Fibroblast of gingiva (primary cell): ENCODE measurements around the gene DUSP15.

Source experiments
- DNase-seq: peaks from one replicate; pipeline ENCODE4 v3.0.0-alpha.2; 2011; ENCODE audit warnings: low read depth

Gene DUSP15

DNA sequence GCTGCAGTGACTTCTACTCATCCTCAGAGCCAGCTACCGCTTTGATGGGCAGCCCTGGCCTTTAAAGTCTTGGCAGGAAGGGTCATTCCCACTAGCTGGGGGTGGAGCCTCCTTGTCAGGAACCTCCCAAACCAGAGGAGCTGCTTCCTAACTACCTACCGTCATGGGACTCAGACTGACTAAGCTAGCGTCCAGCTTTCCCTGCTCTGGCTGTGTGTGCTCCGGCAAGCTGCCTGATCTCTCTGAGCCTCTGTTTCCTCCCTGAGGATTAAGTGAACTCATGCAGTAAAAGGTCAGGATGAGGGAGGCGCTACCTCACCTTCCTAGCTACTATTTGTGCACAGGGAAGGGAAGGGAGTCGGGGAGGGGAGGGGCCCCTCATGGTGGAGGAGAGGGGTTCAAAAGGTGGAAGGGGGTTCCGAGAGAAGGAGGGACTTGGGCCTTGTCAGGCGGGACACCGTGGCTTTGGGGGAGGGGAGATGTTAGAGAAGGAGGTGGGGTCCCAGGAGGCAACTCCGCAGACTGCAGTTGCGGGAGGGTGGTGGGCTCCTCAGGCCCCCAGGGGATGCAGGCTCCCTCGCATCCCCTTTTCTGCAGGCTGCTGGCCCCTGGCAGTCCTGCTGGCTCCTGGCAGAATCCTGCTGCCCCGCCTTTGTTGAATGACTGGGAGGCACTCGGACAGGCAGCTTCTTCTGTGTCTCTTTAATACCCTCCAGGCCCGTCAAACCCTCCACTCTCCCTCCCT, 9.8 kb downstream of the DUSP15 start:
- peak; percentile 11 for DNase-seq

DNA sequence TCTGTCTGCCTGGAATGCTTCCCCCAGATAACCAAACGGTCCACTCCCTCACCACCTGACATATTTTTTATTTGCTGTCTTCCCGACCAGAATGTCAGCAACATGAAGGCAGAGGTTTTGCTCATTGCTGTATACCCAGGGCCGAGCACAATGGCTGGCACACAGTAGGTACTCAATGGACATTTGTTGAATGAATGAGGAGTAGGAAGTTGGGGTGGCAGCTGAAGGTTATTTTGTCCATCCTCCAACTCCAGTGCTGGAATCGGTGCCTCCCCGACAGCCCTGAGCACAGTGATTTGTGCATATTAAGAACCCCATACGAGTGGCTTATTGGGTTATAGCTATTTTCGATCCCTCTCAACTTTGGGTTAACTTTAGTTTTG, 10.3 kb downstream of the DUSP15 start:
- no peak for DNase-seq

DNA sequence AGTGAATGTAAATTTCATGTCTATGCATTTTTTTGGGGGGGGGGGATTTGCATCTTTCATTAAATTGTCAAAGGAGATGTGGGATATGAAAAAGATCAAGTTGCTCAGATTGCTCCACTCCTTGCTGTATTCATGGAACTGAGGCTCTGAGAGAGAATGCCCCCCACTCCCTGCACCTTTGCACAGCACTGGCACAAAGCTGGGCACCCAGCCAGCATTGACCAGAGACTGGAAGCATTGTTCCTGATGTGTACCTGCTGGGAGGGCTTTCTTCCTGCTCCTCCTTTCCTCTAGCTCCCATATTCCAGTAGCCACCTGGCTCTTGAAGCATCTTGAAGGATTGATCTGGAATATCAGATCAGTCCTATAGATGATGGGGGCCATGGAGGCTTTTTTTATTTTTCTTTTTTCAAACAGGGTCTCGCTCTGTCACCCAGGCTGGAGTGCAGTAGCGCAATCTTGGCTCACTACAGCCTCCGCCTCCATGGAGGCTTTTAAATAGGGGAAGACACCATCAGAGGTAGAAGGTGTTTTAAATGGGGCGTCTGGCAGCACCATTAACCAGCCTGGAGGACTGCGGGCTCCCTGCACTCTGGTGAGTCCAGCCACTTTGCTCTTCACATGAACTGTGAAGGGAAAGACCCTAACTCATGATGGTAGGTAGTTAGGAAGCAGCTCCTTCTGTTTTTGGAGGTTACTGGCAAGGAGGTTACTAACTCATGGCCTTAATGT, 10.9 kb downstream of the DUSP15 start:
- no peak for DNase-seq

DNA sequence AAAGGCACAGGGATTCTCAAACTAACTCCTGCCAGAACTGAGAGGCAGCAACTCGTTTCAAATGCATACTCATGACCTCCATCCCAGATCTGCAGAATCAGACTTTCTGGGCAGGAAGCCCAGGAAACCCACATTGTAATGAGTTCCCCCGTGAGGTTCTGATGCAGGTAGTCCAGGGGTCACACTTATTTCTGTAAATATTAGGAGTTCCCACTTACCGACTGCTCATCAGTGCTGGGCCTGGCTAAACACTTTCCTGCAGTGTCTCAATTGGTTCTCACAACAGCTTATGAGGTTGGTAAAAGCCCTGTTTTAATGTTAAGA, 11.6 kb downstream of the DUSP15 start:
- DNase-seq = no peak

DNA sequence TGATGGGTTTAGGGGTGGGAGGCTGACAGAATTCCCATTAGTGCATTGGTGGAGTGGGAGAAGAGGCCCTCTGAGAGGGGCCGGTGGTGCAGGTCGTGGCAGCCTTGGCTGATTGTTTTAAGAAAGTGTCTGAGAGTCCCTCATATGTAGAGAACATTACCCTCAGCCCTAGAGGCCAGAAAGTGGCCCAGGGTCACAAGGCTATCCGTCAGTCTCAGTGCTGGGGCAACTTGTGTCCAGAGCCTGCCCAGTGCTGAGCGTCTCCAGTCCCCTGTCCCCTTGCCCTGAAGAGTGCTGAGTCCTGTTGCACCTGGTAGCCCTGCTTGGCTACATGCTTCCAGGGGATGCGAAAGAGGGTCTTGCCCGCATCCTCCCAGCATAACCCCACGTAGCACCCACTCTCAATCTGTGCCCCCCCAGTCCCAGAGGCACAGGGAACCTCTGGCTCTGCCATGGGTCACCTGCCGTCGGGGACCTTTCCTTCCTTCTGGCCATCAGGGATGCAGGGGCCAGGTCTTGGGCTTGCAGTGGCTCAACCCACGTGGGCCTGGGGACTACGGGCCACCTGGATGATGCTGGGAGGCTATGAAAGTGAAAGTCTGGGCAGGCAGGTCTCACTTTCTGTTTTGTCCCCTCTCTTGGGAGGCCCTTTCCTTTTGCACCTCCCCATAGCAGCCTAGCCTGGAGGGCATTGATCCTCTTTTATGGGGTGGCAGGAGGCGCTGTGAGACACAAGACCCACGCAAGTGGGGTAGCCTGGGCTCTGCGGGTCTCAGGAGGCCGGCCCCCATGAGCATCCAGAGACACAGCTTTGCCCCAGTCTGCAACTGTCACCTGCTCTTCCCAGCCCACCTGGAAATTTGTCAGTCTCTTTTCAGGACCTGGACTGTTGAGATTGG, 12.2 kb downstream of the DUSP15 start:
- no peak for DNase-seq

DNA sequence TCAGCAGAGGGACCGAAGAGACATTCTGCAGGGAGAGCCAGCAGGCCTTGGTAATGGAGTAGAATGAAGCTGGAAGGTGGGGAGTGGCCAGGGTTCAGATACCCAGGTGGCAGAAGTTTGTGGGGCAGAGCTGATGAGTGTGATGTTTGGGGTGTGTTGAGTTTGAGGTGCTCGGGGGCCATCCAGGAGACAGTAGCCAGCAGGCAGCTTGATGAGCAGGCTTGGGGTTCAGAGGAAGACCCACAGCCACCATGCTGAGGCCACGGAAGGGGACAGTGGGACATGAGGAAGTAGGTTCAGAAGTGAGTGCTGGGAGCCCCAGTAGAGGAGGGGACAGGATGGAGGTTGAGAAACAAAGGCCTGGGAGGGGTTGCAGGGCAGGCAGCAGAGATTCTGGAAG, 13.8 kb downstream of the DUSP15 start:
- no peak for DNase-seq

DNA sequence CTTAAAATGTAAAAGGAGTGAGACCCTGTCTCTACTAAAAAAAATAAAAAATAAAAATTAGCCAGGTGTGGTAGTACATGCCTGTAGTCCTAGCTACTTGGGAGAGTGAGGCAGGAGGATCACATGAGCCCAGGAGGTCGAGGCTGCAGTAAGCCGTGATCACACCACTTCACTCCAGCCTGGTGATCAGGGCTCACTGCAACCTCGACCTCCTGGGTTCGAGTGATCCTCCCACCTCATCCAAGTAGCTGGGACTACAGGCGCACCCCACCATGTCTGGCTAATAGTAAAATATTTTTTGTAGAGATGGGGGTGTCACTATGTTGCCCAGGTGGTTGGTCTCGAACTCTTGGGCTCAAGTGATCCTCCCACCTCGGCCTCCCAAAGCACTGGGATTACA, 16.8 kb downstream of the DUSP15 start:
- DNase-seq = no peak

DNA sequence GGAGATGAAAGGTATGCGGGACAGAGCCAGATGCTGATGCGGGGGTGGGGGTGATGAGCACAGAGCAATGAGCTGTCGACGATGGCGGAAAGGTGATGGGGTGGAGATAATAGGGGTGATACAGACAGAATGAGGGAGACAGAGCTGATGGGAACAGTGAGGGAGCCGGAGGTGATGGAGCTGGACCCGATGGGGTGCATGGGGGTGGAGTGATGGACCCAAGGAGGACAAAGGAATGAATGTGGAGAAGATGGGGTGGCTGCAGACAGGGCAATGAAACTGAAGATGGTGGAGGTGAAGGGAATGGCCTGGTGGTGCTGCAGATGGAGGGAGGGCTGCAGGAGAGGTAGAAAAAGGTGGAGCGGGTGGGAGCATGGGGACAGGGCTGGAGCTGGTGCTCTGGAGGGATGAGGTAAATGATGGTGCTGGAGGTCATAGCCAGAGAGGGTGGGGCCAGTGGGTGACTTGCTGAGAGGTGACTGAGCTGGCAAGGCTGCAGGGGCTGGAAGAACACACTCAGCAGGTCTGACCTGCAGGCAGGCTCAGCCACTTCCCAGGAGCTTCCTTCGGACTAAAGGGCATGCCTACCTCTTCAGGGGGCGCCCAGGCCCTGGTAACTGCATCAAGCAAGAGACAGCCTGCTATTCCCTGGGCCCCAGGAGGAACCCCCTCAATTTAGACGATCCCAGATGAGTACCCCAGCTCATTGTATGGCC, 18.9 kb downstream of the DUSP15 start:
- no peak for DNase-seq

DNA sequence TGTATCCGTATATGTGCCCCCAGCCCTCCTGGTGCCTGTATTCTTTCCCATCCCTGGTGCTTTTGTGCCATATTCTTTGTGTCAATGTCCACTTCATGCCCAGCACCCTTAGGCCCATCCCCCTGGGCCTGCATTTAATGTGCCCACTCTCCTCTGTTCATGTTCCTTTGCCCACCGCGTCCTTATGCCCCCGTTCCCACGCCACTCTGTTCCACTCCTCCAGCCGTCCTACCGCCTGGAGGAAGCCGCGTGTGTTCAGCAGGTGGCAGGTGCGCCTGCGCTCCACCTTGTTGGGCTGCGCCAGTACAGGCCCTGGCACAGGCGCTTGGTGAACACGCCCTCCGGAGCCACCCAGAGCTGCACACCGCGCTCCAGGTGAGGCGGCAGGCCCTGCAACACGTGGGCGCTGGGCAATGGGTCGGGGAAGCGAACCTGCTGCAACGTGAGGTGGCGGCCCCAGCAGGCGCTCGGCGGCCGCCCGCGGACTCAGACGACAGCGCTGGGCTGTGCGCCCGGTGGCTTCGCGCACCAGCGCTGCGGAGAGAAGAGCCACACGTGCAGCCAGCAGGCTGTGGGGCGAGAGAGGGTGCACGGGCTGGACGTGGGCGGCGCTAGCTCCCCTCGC, 20.9 kb downstream of the DUSP15 start:
- no peak for DNase-seq

DNA sequence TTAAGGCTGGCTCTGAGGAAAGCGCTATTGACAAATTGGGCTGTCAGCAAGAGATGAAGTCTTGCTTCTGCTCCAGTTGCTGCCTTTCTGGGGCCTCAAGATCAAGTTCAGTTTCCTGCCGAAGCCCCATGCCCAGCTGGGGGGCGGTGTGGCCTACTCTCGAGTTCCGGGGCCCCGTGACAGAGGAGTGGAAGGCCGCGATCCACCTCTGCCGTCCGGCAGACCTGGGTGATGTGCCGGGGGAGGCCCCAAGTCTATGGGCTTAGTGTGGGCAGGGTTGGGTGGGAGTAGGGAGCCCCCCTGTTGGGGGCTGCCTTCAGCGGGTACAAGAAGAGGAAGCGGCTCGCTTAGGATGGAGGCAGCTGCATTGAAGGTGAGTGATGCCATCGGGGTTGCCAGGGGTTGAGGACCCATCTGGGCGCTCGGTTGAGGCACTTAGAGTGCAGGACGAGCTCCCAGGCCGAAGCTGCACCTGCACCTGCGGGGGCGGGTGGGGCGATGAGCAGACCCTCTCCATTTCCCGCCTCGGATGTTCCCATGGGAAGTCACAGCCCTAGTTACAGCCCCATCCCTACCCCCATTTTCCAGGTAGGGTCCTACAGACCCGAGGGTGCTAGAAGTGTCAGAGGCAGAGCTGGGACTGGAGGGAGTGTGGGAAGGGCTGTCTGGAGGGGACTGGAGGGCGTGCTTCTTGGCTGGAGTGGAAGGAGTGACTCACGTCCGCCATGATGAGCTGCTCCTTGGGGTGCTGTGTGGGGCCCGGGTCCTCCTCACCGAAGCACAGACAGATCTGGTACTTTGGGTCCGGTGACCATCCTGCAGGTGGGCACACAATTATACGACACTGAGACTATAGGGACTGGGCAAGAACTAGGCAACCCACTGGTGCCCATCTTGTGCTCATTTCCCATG, 22.0 kb downstream of the DUSP15 start:
- no peak for DNase-seq

DNA sequence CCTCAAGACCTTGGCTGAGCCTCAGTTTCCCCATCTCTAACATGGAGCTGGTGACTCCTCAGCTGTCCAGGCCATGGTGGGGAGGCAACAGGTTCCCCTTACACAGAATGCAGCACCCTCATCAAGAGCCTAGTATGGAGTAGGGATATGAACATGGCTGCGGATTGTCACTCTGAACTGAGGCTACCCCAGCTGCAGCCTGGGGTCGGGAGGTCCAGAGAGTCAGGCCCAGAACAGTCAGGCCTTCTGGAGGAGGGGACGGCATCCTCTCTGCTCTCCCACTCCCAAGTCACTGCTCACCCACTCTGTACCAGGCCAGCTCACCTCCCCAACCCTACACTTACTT, 23.6 kb downstream of the DUSP15 start:
- DNase-seq = no peak

DNA sequence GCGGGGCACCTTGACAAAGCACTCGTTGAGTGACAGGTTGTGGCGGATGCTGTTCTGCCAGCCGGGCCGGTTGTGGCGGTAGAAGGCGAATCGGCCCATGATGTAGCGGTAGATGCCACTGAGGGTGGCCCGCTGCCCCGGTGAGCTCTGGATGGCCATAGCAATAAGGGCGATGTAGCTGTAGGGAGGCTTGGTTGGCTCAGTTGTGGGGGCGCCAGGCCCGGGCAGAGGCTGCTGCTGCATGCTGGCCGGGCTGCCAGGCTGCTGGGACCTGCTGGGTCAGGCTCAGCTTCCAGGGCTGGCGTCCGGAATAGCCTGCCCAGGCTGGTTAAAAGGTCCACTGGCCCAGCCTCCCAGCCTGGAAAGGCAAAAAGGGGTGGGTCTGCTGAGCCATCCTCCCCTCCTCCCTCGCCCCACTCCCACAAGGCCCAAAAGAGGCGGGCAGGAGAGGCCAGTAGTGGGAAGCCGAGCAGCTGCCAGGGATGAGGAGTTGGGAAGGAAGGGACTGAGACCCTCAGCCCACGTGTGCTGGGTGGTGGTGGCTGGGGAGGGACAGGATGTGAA, 24.9 kb downstream of the DUSP15 start, which contains the start of gene FOXS1:
Gene FOXS1 (minus strand): TSS at position 305 of the 564 bp plus-strand sequence. CDS start 62 bp downstream, at position 243.
- DNase-seq = no peak

DNA sequence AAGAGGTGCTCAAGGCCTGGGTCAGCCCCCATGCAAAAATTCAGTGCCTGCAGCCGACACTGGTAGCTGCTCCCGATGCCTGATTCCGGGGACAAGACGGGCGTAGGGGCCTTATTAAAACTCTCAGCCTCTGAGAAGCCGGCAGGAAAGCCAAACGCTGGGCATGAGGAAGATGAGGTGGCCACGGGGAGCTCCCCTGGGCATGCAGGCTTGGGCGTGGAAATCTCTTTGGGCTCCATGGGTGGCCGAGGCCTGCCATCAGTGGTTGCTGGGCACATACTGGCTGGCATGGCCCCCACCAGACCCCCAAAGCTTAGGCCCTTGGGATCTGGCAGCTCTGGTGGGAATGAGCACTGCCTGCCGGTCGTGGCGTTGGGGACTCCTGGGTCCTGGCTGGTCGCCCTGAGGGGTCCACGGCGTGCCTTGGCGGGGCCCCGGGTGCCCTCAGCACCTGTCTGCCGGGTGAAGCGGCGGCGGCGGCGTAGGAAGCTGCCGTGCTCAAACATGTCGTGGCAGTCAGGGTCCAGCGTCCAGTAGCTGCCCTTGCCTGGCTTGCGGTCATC, 25.5 kb downstream of the DUSP15 start:
- DNase-seq = no peak

DNA sequence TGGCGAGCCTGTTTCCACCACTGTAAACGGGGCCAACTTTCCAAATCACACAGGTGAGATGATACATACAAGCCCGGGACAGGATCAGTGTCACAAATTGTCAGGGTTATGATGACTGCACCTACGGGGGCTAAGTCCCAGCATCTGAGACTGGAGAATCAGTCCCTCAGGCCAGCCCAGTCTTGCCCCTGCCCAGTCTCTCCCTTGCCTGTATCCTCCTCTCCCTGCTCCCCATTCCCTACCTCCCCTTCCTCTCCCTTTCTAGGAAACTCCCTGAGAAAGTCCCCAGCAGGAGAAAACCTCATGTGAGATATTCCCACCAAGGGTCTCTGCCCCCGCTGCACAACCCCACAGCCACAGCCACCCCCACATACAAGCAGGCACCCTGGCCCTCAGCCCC, 26.4 kb downstream of the DUSP15 start:
- no peak for DNase-seq

DNA sequence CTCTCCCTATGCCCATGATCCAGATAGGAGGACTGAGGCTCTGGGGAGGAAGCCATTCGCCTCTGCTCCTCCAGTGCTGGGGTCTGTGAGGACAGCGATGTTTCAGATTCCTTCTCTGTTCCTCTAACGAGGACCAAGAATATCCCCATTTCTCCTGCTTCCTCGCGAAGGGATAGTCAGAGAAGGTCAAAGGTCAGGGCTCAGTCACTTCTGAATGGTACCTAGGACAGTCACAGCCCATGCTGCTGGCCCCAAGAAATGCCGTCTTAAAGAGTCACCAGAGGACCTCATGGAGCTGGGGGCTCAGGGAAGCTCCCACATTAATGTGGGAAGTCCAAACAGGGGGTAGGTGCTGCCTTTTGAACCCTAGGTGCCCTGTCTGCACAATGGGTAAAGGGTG, 27.0 kb downstream of the DUSP15 start:
- DNase-seq = no peak

DNA sequence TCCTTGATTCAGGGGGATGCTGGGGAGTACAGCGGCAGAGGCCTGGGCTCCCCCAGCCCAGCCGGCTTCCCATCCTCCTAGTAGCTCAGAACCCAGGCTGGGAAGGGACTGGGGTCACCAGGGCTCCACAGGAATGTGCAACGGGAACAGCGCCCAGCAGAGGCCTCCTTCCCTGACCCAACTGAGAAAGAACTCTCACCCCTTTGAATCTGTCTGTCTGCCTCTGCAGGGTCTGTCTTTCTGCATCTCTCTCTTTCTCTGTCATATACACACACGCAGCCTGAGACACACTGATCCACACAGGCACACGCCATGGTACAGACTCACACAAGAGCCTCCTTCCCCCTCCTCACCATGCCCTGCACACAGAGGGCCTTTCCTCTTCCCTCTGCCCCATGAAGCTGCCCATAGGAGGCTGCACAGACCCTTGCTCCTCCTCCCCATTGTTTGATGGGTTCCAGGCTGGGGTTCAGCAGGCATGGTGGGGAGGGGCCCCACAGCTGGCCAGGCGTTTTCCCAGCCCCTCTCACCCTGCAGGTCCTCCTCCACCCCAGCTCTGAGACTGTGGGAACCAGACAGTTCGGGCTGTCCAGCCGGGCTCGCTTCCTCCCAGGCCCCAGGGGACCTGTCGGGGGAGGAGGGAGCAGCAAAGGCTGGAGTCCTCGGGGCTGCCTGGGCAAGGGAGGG, 27.7 kb downstream of the DUSP15 start:
- DNase-seq = no peak

DNA sequence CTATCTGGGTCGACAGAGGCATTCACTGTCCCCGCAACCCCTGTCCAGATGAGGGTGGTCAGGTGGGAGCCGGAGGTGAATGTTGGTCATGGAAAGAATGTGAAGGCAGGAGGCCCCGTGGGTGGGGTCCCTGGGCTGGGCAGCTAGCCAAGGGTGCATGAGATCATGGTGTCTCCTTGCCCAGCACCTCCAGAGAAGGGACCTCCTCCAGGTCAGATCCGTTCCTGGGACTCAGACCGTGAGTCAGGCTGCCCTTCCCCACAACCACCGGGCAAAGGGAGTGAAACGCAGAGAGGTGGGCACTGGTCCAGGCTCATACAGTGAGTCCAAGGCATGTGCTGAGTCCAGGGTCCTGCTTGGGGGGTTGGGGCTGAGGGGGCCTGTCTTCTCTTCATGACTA, 28.4 kb downstream of the DUSP15 start:
- DNase-seq = no peak

DNA sequence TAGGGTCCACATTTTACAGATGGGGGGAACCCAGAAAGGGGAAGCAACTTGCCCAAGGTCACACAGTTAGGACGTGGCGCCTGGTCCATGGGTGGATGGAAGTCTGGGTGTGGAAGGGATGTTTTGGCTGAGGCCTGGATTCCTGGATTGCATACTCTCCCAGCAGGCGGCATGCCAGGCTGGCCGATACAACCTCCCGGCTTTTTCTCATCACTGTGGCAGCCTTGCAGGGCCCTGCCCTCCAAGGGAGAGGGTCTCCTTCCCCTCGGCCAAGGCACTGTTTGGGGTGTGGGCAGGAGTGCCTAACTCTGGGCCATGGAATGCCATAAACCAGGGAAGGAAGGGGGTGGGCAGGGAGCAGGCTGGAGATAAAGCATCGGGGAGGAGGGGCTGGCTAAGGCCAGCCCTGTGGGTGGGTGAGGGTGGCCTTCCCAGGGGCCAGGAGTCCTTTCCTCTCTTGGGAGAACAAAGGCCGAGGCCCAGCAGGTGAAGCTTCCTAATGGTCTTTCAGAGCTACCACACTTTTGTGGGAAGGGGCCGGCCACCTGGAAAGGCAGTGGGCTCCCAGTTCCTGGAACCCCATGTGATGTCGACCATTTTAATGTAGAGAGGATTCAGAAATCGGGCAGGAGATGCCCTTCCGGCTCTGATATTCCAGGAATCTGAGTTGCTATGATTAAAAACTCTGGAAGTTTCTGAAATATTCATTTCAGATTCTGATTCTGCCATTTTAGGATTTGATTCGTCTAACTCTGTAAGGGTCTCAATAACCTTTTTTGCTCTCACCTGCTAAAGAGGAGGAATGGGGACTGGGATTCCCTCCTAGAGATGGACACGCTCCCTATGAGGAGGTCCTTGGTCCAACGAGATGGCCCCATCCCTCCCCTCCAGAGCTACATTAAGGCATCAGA, 29.2 kb downstream of the DUSP15 start:
- DNase-seq = no peak
